ENCODE data around the gene MRPS18B. TPM values are rescaled to one million over a fixed set of nuclear protein-coding genes. Genes with fewer than 3 reads are reported as not detected.
"Not testable (repeated sequence)": the region's sequence is repeated elsewhere in the genome, so short reads cannot be mapped to it uniquely, and the experiment has no call there.

Gene MRPS18B
- total RNA-seq, 1 donor from 2014 or later: 57.7 TPM

DNA sequence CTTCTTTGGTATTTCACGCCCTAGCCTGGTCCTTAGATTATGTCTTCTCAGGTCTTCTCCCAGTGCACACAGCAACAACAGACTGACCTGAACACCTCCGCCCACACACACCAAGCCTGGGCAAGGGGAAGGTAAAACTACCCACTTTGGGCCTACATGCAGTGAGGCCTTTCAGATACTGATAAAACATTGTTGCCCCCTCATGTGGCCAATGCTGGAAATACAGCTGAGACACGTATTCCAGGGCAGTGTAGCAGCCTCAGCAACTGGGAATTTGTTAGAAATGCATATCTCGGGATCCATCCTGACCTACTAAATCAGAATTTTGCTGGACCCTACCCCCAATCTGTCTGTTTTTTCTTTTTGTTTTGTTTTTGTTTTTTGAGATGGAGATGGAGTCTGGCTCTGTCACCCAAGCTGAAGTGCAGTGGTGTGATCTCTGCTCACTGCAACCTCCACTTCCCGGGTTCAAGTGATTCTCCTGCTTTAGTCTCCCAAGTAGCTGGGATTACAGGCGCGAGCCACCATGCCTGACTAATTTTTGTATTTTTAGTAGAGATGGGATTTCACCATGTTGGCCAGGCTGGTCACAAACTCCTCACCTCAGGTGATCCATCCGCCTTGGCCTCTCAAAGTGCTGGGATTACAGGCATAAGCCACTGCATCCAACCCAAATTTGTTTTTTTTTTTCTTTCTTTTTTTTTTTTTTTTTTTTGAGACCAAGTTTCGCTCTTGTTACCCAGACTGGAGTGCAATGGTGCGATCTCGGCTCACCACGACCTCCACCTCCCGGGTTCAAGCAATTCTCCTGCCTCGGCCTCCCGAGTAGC, 20.1 kb upstream of the MRPS18B start:
- H3K27me3 Mint-ChIP-seq, H3K9me3 Mint-ChIP-seq, H3K27ac Mint-ChIP-seq, H3K4me1 Mint-ChIP-seq, H3K4me3 Mint-ChIP-seq: not testable (repeated sequence)
- ChIA-PET POLR2A (interaction anchor here (0.6 to 6.3 kb wide), 11 partner anchors 12 to 284 kb away, joined by 3 to 75 read pairs (median 4); partner anchors contain the start of genes ABCF1, DHX16, MRPS18B and PPP1R10), CTCF (interaction anchor here (0.6 to 7.4 kb wide), 23 partner anchors 10 to 162 kb away, joined by 3 to 171 read pairs (median 4); partner anchors contain the start of genes DHX16 and MRPS18B)
- H3K36me3 Mint-ChIP-seq (ENCODE audit: low read depth): peaks cover 59% of the 10 kb centered on the region
- DNase-seq: peak; percentile 57
- intact Hi-C loops (cut with micrococcal nuclease): loop anchor here (1.0 kb wide), 3 partner anchors 56 to 144 kb away; no protein-coding TSS in a partner anchor
- peak; percentile 94 for ATAC-seq (ENCODE audit: low read depth)
- TF ChIP-seq, protein P1, sequence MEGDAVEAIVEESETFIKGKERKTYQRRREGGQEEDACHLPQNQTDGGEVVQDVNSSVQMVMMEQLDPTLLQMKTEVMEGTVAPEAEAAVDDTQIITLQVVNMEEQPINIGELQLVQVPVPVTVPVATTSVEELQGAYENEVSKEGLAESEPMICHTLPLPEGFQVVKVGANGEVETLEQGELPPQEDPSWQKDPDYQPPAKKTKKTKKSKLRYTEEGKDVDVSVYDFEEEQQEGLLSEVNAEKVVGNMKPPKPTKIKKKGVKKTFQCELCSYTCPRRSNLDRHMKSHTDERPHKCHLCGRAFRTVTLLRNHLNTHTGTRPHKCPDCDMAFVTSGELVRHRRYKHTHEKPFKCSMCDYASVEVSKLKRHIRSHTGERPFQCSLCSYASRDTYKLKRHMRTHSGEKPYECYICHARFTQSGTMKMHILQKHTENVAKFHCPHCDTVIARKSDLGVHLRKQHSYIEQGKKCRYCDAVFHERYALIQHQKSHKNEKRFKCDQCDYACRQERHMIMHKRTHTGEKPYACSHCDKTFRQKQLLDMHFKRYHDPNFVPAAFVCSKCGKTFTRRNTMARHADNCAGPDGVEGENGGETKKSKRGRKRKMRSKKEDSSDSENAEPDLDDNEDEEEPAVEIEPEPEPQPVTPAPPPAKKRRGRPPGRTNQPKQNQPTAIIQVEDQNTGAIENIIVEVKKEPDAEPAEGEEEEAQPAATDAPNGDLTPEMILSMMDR (IDR thresholded peaks at IDR 0.05): peak; percentile 72

DNA sequence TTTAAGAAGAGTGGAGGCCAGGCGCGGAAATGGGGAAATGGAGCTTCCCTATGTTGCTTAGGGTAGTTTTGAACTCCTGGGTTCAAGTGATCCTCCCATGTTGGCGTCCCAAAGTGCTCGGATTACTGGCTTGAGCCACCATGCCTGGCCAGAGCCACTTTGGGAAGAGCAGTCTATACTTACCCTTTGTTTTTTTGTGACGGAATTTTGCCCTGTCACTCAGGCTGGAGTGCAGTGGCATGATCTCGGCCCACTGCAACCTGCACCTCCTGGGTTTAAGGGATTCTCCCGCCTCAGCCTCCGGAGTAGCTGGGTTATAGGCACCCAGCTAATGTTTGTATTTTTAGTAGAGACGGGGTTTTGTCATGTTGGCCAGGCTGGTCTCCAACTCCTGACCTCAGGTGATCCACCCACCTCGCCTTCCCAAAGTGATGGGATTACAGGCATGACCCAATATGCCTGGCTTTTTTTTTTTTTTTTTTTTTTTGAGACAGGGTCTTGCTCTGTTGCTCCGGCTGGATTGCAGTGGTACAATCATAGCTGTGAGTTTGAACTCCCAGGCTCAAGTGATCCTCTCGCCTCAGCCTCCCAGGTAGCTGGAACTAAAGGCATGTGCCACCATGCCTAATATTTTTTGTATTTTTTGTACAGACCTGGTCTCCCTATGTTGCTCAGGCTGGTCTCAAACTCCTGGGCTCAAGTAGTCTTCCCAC, 18.6 kb upstream of the MRPS18B start:
- no peak overlapping the region for H3K4me3 Mint-ChIP-seq
- no peaks in the 10 kb centered on the region for H3K9me3 Mint-ChIP-seq
- no peak for DNase-seq
- peaks cover 62% of the 10 kb centered on the region for H3K36me3 Mint-ChIP-seq (ENCODE audit: low read depth)
- POLR2A ChIA-PET: interaction anchor here (0.7 to 6.3 kb wide), 8 partner anchors 11 to 117 kb away, joined by 3 to 75 read pairs (median 4); partner anchors contain the start of genes ABCF1, GNL1, MRPS18B and PPP1R10
- TF ChIP-seq, protein P1 (IDR thresholded peaks at IDR 0.05): no peak
- H3K27ac Mint-ChIP-seq: no peak overlapping the region
- CTCF ChIA-PET: interaction anchor here (0.9 to 7.4 kb wide), 5 partner anchors 15 to 116 kb away, joined by 4 to 171 read pairs (median 4); no protein-coding TSS in a partner anchor
- ATAC-seq (ENCODE audit: low read depth): no peak
- H3K4me1 Mint-ChIP-seq: peaks cover 9% of the 10 kb centered on the region
- intact Hi-C loops (cut with micrococcal nuclease): no loop called here
- H3K27me3 Mint-ChIP-seq: no peaks in the 10 kb centered on the region

DNA sequence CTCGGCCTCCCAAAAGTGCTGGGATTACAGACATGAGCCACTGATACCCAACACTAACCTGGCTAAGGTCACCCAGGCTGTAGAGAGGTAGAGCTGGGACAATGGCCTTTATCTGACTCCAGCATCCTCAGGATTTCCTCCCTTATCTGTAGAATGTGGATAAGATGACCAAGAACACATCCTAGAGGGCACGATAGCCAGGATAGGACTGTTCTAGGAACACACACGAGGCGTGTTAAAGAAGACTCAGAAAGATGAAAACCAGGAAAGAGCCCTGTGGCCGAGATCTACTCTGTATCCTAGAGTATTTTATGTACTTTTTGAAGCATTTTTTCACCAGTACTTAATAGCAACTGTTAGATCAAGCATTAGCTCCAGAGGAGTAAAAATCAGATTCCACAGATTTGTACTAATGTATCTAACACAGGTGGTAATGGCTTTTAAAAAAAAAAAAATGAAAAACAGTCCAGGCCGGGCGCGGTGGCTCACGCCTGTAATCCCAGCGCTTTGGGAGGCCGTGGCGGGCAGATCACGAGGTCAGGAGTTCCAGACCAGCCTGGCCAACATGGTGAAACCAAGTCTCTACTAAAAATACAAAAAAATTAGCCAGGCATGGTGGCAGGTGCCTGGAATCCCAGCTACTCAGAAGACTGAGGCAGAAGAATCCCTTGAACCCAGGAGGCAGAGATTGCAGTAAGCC, 17.9 kb upstream of the MRPS18B start:
- no peaks in the 10 kb centered on the region for H3K9me3 Mint-ChIP-seq
- no peaks in the 10 kb centered on the region for H3K27me3 Mint-ChIP-seq
- ChIA-PET POLR2A (interaction anchor here (0.6 to 6.3 kb wide), 7 partner anchors 8 to 108 kb away, joined by 3 to 75 read pairs (median 5); partner anchors contain the start of genes ABCF1 and GNL1), CTCF (interaction anchor here (1.0 to 7.4 kb wide), 2 partner anchors 55 to 116 kb away, joined by 4 to 171 read pairs; no protein-coding TSS in a partner anchor)
- peaks cover 63% of the 10 kb centered on the region for H3K36me3 Mint-ChIP-seq (ENCODE audit: low read depth)
- DNase-seq: no peak
- no peak overlapping the region for H3K4me3 Mint-ChIP-seq
- TF ChIP-seq, protein P1 (IDR thresholded peaks at IDR 0.05): no peak
- ATAC-seq (ENCODE audit: low read depth): no peak
- no peak overlapping the region for H3K27ac Mint-ChIP-seq
- intact Hi-C loops (cut with micrococcal nuclease): no loop called here
- peaks cover 9% of the 10 kb centered on the region for H3K4me1 Mint-ChIP-seq

GRCh38 chr6:30600451-30600961, 17.1 kb upstream of the MRPS18B start:
- Mint-ChIP-seq H3K9me3 (no peaks in the 10 kb centered on the region), H3K27ac (no peak overlapping the region), H3K36me3 (ENCODE audit: low read depth) (peaks cover 65% of the 10 kb centered on the region), H3K4me3 (no peak overlapping the region), H3K4me1 (peaks cover 9% of the 10 kb centered on the region), H3K27me3 (no peaks in the 10 kb centered on the region)
- TF ChIP-seq, protein P1 (IDR thresholded peaks at IDR 0.05): no peak
- ATAC-seq (ENCODE audit: low read depth) (no peak), DNase-seq (no peak)
- intact Hi-C loops (cut with micrococcal nuclease): no loop called here
- ChIA-PET CTCF (interaction anchor here (1.0 to 7.4 kb wide), 3 partner anchors 55 to 130 kb away, joined by 4 to 171 read pairs (median 4); no protein-coding TSS in a partner anchor), POLR2A (interaction anchor here (0.5 to 6.3 kb wide), 5 partner anchors 10 to 206 kb away, joined by 3 to 75 read pairs (median 6); partner anchors contain the start of gene ABCF1)
